GM11168 (cell line): ENCODE data around the gene RAB3C.
"Not testable (repeated sequence)": the region's sequence is repeated elsewhere in the genome, so short reads cannot be mapped to it uniquely, and the experiment has no call there.

Experiments
- in situ Hi-C: fragments of 300-500 bp; cut with MboI; formaldehyde crosslinking; loops from one replicate; pipeline ENCODE4 v1.12.0; 2022; ENCODE audit warnings: low sequenced_read_pairs; ENCODE audit not compliant: unreplicated experiment

RAB3C gene

GRCh38 chr5:58582803-58583491 is at the start of gene RAB3C:
TSS of gene RAB3C (plus strand) at chr5:58583075. CDS start at chr5:58583209, 134 bp downstream.
- in situ Hi-C loops = no loop called here

- in situ Hi-C loops = not testable (repeated sequence)
These were observed 40.9 kb upstream of the RAB3C start for GRCh38 chr5:58541935-58542334.

GRCh38 chr5:58542709-58543108 is 40.2 kb upstream of the RAB3C start:
- in situ Hi-C loops = no loop called here

- in situ Hi-C loops = no loop called here
These were observed 39.2 kb upstream of the RAB3C start for GRCh38 chr5:58543723-58544122.

GRCh38 chr5:58544195-58544594 is 38.7 kb upstream of the RAB3C start:
- in situ Hi-C loops = no loop called here

GRCh38 chr5:58544926-58545325 is 37.9 kb upstream of the RAB3C start:
- in situ Hi-C loops = no loop called here

- in situ Hi-C loops = no loop called here
These were observed 37.0 kb upstream of the RAB3C start for GRCh38 chr5:58545912-58546311.

- in situ Hi-C loops = no loop called here
These were observed 34.8 kb upstream of the RAB3C start for GRCh38 chr5:58548068-58548467.

GRCh38 chr5:58551492-58551891 is 31.4 kb upstream of the RAB3C start:
- in situ Hi-C loops = no loop called here

- in situ Hi-C loops = not testable (repeated sequence)
These were observed 25.1 kb upstream of the RAB3C start for GRCh38 chr5:58557665-58558338.

- in situ Hi-C loops = not testable (repeated sequence)
These were observed 19.7 kb upstream of the RAB3C start for GRCh38 chr5:58563016-58563700.

- in situ Hi-C loops = not testable (repeated sequence)
These were observed 18.6 kb upstream of the RAB3C start for GRCh38 chr5:58564043-58564832.

- in situ Hi-C loops = no loop called here
These were observed 17.8 kb upstream of the RAB3C start for GRCh38 chr5:58565033-58565432.

- in situ Hi-C loops = no loop called here
These were observed 11.4 kb upstream of the RAB3C start for GRCh38 chr5:58571501-58571900.

GRCh38 chr5:58572973-58573372 is 9.9 kb upstream of the RAB3C start:
- in situ Hi-C loops = not testable (repeated sequence)

GRCh38 chr5:58579781-58580180 is 3.1 kb upstream of the RAB3C start:
- in situ Hi-C loops = no loop called here

- in situ Hi-C loops = no loop called here
These were observed 664 bp upstream of the RAB3C start for GRCh38 chr5:58582019-58582802.

GRCh38 chr5:58595952-58596351 is 13.1 kb downstream of the RAB3C start:
- in situ Hi-C loops = no loop called here

GRCh38 chr5:58598440-58598839 is 15.6 kb downstream of the RAB3C start:
- in situ Hi-C loops = no loop called here

GRCh38 chr5:58599217-58599616 is 16.3 kb downstream of the RAB3C start:
- in situ Hi-C loops = no loop called here
